H1 (cell line): ENCODE results near the gene STX17. TPM values are rescaled to one million over a fixed set of nuclear protein-coding genes. Genes with fewer than 3 reads are reported as not detected.

Experiments
- CTCF ChIA-PET: fragments of 300-600 bp; sonication (Branson Sonifier 250); formaldehyde crosslinking; loops from one replicate; lab custom pipeline; 2021; ENCODE audit not compliant: partially characterized antibody; lab: Charles Lee
- POLR2A ChIA-PET: fragments of 300-600 bp; sonication (Branson Sonifier 250); formaldehyde crosslinking; loops from one replicate; lab custom pipeline; 2021; ENCODE audit warnings: inconsistent platforms; ENCODE audit not compliant: partially characterized antibody; lab: Charles Lee
- DNase-seq, 2 experiments: peaks; one replicate each; pipeline versions ENCODE4 v3.0.0 to v3.0.0-alpha.2; 2010 to 2022; ENCODE audit warnings: low spot score in 2 of 2, low read depth in 1 of 2, mixed read lengths in 1 of 2
- FAIRE-seq: peaks from 2 replicates; lab custom pipeline; 2011; peaks lifted over from hg19 to GRCh38; lab: Jason Lieb, UNC
- H2AFZ ChIP-seq: 2 replicates; pipeline ENCODE4 v1.8.1; 2012; ENCODE audit warnings: low read length, inconsistent platforms
- H2AK5ac ChIP-seq: 2 replicates; pipeline ENCODE4 v1.6.1; 2013; ENCODE audit warnings: low read depth, low read length
- H2BK120ac ChIP-seq: replicated peaks from 2 replicates; pipeline ENCODE3; 2013; ENCODE audit warnings: low read depth, low read length, inconsistent platforms
- H2BK12ac ChIP-seq: 2 replicates; pipeline ENCODE4 v1.6.1; 2013; ENCODE audit warnings: low read depth, low read length
- H2BK15ac ChIP-seq: 2 replicates; pipeline ENCODE4 v1.6.1; 2013; ENCODE audit warnings: low read length
- H2BK20ac ChIP-seq: 2 replicates; pipeline ENCODE4 v1.6.1; 2013; ENCODE audit warnings: low read length
- H2BK5ac ChIP-seq: 2 replicates; pipeline ENCODE4 v1.6.1; 2013; ENCODE audit warnings: low read depth, low read length
- H3K14ac ChIP-seq: 2 replicates; pipeline ENCODE4 v1.6.1; 2013; ENCODE audit warnings: inconsistent platforms; ENCODE audit not compliant: insufficient read length
- H3K18ac ChIP-seq: 2 replicates; pipeline ENCODE4 v1.6.1; 2013; ENCODE audit warnings: low read length; ENCODE audit errors: extremely low read depth
- H3K23ac ChIP-seq: 2 replicates; pipeline ENCODE4 v1.6.1; 2013; ENCODE audit warnings: inconsistent platforms; ENCODE audit not compliant: insufficient read length
- H3K23me2 ChIP-seq: 2 replicates; pipeline ENCODE4 v1.6.1; 2013; ENCODE audit warnings: low read depth, low read length
- H3K27ac ChIP-seq: 2 replicates; pipeline ENCODE4 v1.6.1; 2011; ENCODE audit warnings: low read depth, low read length, inconsistent platforms
- H3K27me3 ChIP-seq, 4 experiments: replicated peaks in 1 of 4; 1 replicate in 1 of 4; 2 replicates in 3 of 4; pipeline versions ENCODE4 v1.6.1 to v1.8.1; 2011 to 2013; ENCODE audit warnings: low read length in 3 of 4, mild to moderate bottlenecking in 3 of 4, inconsistent platforms in 2 of 4, mixed read lengths in 2 of 4, moderate library complexity in 1 of 4; ENCODE audit not compliant: control insufficient read depth in 3 of 4, insufficient read depth in 3 of 4; ENCODE audit errors: extremely low read depth in 1 of 4
- H3K36me3 ChIP-seq, 4 experiments: 2 replicates each; pipeline versions ENCODE4 v1.6.1 to v1.8.1; 2011 to 2013; ENCODE audit warnings: mild to moderate bottlenecking in 4 of 4, low read length in 3 of 4, moderate library complexity in 2 of 4, control low read depth in 1 of 4, inconsistent platforms in 1 of 4; ENCODE audit not compliant: insufficient read depth in 4 of 4, control insufficient read depth in 2 of 4
- H3K4ac ChIP-seq: replicated peaks from 2 replicates; pipeline ENCODE3; 2013; ENCODE audit warnings: low read length, low read depth, mixed read lengths, inconsistent platforms; ENCODE audit not compliant: insufficient read length
- H3K4me1 ChIP-seq, 4 experiments: replicated peaks in 1 of 4; 1 replicate in 1 of 4; 2 replicates in 3 of 4; pipeline versions ENCODE4 v1.6.1 to v1.8.1; 2011 to 2013; ENCODE audit warnings: low read length in 3 of 4, inconsistent platforms in 2 of 4, mixed read lengths in 1 of 4; ENCODE audit not compliant: insufficient read depth in 4 of 4, control insufficient read depth in 3 of 4
- H3K4me2 ChIP-seq, 2 experiments: 2 replicates each; pipeline versions ENCODE4 v1.6.1 to v1.8.1; 2011 to 2013; ENCODE audit warnings: low read depth in 2 of 2, low read length in 2 of 2, control low read depth in 1 of 2, inconsistent platforms in 1 of 2, mild to moderate bottlenecking in 1 of 2; ENCODE audit not compliant: insufficient read depth in 1 of 2
- H3K4me3 ChIP-seq, 4 experiments: fragments of 200-600, 300-600 bp in 1 of 4; sonication (generic), shearing (Covaris generic), sonication (Bioruptor Twin) in 1 of 4; 2 replicates each; pipeline versions ENCODE4 v1.5.1 to v1.8.1; 2011 to 2016; ENCODE audit warnings: low read length in 4 of 4, low read depth in 3 of 4, control low read depth in 2 of 4, inconsistent platforms in 2 of 4, mild to moderate bottlenecking in 2 of 4, mixed read lengths in 1 of 4, moderate library complexity in 1 of 4; ENCODE audit not compliant: insufficient read depth in 2 of 4; ENCODE audit errors: extremely low read depth in 1 of 4
- H3K56ac ChIP-seq: replicated peaks from 2 replicates; pipeline ENCODE3; 2013; ENCODE audit warnings: low read depth, mild to moderate bottlenecking, mixed read lengths, low read length, inconsistent platforms; ENCODE audit not compliant: insufficient read length
- H3K79me1 ChIP-seq: 2 replicates; pipeline ENCODE4 v1.6.1; 2013; ENCODE audit warnings: low read depth, low read length, control low read depth
- H3K79me2 ChIP-seq, 2 experiments: 2 replicates each; pipeline versions ENCODE4 v1.6.1 to v1.8.1; 2012 to 2013; ENCODE audit warnings: low read length in 2 of 2, mild to moderate bottlenecking in 2 of 2, inconsistent platforms in 1 of 2; ENCODE audit not compliant: insufficient read depth in 2 of 2, control insufficient read depth in 1 of 2
- H3K9ac ChIP-seq, 4 experiments: replicated peaks in 1 of 4; 1 replicate in 1 of 4; 2 replicates in 3 of 4; pipeline versions ENCODE4 v1.6.1 to v1.8.1; 2011 to 2013; ENCODE audit warnings: low read depth in 3 of 4, low read length in 3 of 4, control low read depth in 2 of 4, mild to moderate bottlenecking in 2 of 4, moderate library complexity in 2 of 4, inconsistent platforms in 1 of 4; ENCODE audit errors: extremely low read depth in 1 of 4
- H3K9me3 ChIP-seq, 2 experiments: 2 replicates each; pipeline versions ENCODE4 v1.6.1 to v1.8.1; 2012 to 2013; ENCODE audit warnings: mild to moderate bottlenecking in 2 of 2, moderate library complexity in 2 of 2, control low read depth in 1 of 2, inconsistent platforms in 1 of 2, low read depth in 1 of 2, low read length in 1 of 2, mixed read lengths in 1 of 2; ENCODE audit not compliant: insufficient read depth in 2 of 2
- H4K20me1 ChIP-seq, 2 experiments: replicated peaks in 1 of 2; 2 replicates each; pipeline versions ENCODE3 to v1.8.1; 2011 to 2013; ENCODE audit warnings: inconsistent platforms in 2 of 2, low read length in 2 of 2, mild to moderate bottlenecking in 1 of 2; ENCODE audit not compliant: insufficient read depth in 2 of 2, control insufficient read depth in 1 of 2
- H4K5ac ChIP-seq: 2 replicates; pipeline ENCODE4 v1.6.1; 2013; ENCODE audit warnings: low read length, low read depth, mixed read lengths, inconsistent platforms; ENCODE audit not compliant: insufficient read length
- H4K8ac ChIP-seq: 2 replicates; pipeline ENCODE4 v1.8.0; 2013; ENCODE audit warnings: mild to moderate bottlenecking, moderate library complexity, low read length, inconsistent platforms; ENCODE audit not compliant: insufficient read depth; ENCODE audit errors: extremely low read depth
- H4K91ac ChIP-seq: replicated peaks from 2 replicates; pipeline ENCODE3; 2013; ENCODE audit warnings: low read length, mixed read lengths, inconsistent platforms; ENCODE audit not compliant: insufficient read length
- BCL11A ChIP-seq, 2 experiments: IDR thresholded peaks; one replicate each; pipeline ENCODE4 v1.6.1; 2011; ENCODE audit warnings: low read depth in 2 of 2, low read length in 2 of 2, mild to moderate bottlenecking in 2 of 2
- CTBP2 ChIP-seq: IDR thresholded peaks from 2 replicates; pipeline ENCODE4 v1.7.0; 2011; ENCODE audit warnings: borderline replicate concordance, mild to moderate bottlenecking, moderate library complexity, mixed read lengths, low read length; ENCODE audit not compliant: insufficient read depth, insufficient read length
- EP300 ChIP-seq, 2 experiments: IDR thresholded peaks; 1 replicate in 1 of 2; 2 replicates in 1 of 2; pipeline ENCODE4 v1.6.1; 2011 to 2012; ENCODE audit warnings: low read depth in 2 of 2, low read length in 2 of 2, mild to moderate bottlenecking in 2 of 2, borderline replicate concordance in 1 of 2, inconsistent platforms in 1 of 2, moderate library complexity in 1 of 2
- KDM4A ChIP-seq: IDR thresholded peaks from one replicate; pipeline ENCODE4 v1.7.1; 2012; ENCODE audit warnings: low read depth, mild to moderate bottlenecking, moderate library complexity, low read length, inconsistent platforms; ENCODE audit not compliant: severe bottlenecking
- RXRA ChIP-seq: IDR thresholded peaks from 2 replicates; pipeline ENCODE4 v1.6.1; 2011; ENCODE audit warnings: low read depth, mild to moderate bottlenecking, low read length, moderate library complexity; ENCODE audit not compliant: insufficient read depth
- SUZ12 ChIP-seq: fragments of 200-600 bp; sonication (generic); IDR thresholded peaks from 2 replicates; pipeline ENCODE4 v1.6.1; 2012; ENCODE audit warnings: mild to moderate bottlenecking, inconsistent platforms, low read length, moderate library complexity, mixed read lengths
- polyA plus RNA-seq, 7 experiments: library from polyadenylated mRNA; depleted of rRNA in 3 of 7; stranded (reverse) in 5 of 7; unstranded in 2 of 7; fragments of >200 nt in 5 of 7; fragments of 200-250 nt in 2 of 7; gene quantifications; 1 replicate in 5 of 7; 2 replicates in 1 of 7; 4 replicates in 1 of 7; pipeline versions ENCODE4 v1.2.1 to v1.2.3, GENCODE V29; 2011 to 2013; ENCODE audit warnings: missing spikeins in 2 of 7, mixed read lengths in 2 of 7
- total RNA-seq: library from RNA; stranded (reverse); fragmentation: NEBNext Ultra II Directional; extraction: Animal tissue kit (Norgen Biotek cat#: 25700); gene quantifications from 2 replicates; pipeline ENCODE4 v1.2.1, GENCODE V29; 2021
- TF ChIP-seq, protein P1 (sequence below): IDR thresholded peaks from 2 replicates; pipeline ENCODE4 v1.6.1; 2012; ENCODE audit warnings: inconsistent platforms

The STX17 gene
- total and polyA plus RNA-seq, 2 of the 8 experiments (the other 6 are each of a cell fraction or from before 2014, with no cell fraction given) = 4.5 to 16.3 TPM

DNA sequence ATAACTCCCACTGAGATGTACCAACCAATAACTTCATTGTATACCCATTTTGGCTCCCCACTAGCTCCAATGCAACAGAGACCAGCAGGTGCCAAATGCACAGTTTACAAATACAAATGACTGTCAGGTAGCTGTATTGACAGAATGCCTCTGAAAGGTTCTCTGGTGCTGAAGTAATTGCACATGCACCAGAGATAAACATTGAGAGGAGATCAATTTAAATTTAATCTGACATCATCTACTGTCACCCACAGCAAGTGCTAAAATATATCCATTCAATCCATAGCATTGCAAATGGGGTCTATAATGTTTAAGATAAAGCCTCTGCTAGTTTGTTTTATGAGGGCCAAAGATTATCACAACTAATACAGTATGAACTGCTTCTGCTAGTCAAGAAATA lies 80.2 kb downstream of the STX17 start:
- Histone ChIP-seq H3K14ac (no peak overlapping the region), H3K36me3 (peaks cover 0 to 10% (median 0%) of the 10 kb centered on the region in 4 experiments; a peak in 2 of 8 replicates), H2BK5ac (no peak overlapping the region), H4K91ac (no peak overlapping the region), H3K4me1 (peaks cover 0 to 2% (median 0%) of the 10 kb centered on the region in 4 experiments; a peak in 1 of 7 replicates), H4K5ac (no peak overlapping the region), H3K79me2 (no peaks in the 10 kb centered on the region), H2AFZ (no peak overlapping the region), H2BK120ac (no peak overlapping the region), H3K4me2 (no peak overlapping the region), H2BK20ac (no peak overlapping the region), H3K56ac (no peak overlapping the region), H2BK12ac (no peak overlapping the region), H3K9me3 (peaks cover 14 to 15% of the 10 kb centered on the region in 2 experiments; a peak in 3 of 4 replicates), H3K27ac (no peak overlapping the region), H3K18ac (no peak overlapping the region), H3K23ac (no peak overlapping the region), H3K9ac (no peak overlapping the region), H3K79me1 (no peaks in the 10 kb centered on the region), H3K23me2 (no peaks in the 10 kb centered on the region), H4K8ac (no peak overlapping the region), H4K20me1 (peaks cover 0 to 2% of the 10 kb centered on the region in 2 experiments), H2AK5ac (no peak overlapping the region), H3K27me3 (no peaks in the 10 kb centered on the region), H3K4ac (no peak overlapping the region), H2BK15ac (no peak overlapping the region), H3K4me3 (no peak overlapping the region)
- no peak for FAIRE-seq
- ChIA-PET POLR2A (no interaction called here), CTCF (no interaction called here)
- DNase-seq = no peak
- TF ChIP-seq CTBP2 (no peak), EP300 (IDR thresholded peaks at IDR 0.05; ENCODE audit: borderline replicate concordance in 1 of 2, low read depth in 2 of 2, low read length in 2 of 2) (no peak), RXRA (no peak), SUZ12 (no peak), BCL11A (IDR thresholded peaks at IDR 0.05; ENCODE audit: low read depth in 2 of 2, low read length in 2 of 2) (no peak), KDM4A (no peak)
- TF ChIP-seq, protein P1, sequence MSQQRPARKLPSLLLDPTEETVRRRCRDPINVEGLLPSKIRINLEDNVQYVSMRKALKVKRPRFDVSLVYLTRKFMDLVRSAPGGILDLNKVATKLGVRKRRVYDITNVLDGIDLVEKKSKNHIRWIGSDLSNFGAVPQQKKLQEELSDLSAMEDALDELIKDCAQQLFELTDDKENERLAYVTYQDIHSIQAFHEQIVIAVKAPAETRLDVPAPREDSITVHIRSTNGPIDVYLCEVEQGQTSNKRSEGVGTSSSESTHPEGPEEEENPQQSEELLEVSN = no peak
